Measurements from ENCODE around the gene SPINK9.

Gene SPINK9

GRCh38 chr5:148384380-148384737 is 49.0 kb downstream of the SPINK9 start:
- Histone ChIP-seq H3K9me2 (replicated peaks; ENCODE audit: control insufficient read depth, low read length) (no peaks in the 10 kb centered on the region), H3K4me1 (ENCODE audit: control insufficient read depth, low read length) (peaks cover 39% of the 10 kb centered on the region), H3K27me3 (ENCODE audit: control insufficient read depth, low read length) (no peaks in the 10 kb centered on the region), H3K4me2 (ENCODE audit: low read length) (peak overlapping the region; percentile 88), H3K79me2 (ENCODE audit: control insufficient read depth, low read length) (peaks cover 62% of the 10 kb centered on the region), H4K20me1 (ENCODE audit: control insufficient read depth, insufficient read depth, low read depth, low read length) (peaks cover 7% of the 10 kb centered on the region; the same call in 1 of the 2 replicates), H3K9me3 (ENCODE audit: control insufficient read depth, insufficient read depth, low read length) (0 out of 2 replicates have a peak, but pooled peaks cover 4% of the 10 kb centered on the region), H3K4me3 (ENCODE audit: low read length) (peak overlapping the region; percentile 79), H3K36me3 (ENCODE audit: control insufficient read depth, low read length) (peaks cover 44% of the 10 kb centered on the region), H3K27ac (ENCODE audit: low read depth, low read length) (peak overlapping the region; percentile 53), H3F3A (ENCODE audit: control insufficient read depth, insufficient read depth) (no peaks in the 10 kb centered on the region)
- TF ChIP-seq, protein P1, sequence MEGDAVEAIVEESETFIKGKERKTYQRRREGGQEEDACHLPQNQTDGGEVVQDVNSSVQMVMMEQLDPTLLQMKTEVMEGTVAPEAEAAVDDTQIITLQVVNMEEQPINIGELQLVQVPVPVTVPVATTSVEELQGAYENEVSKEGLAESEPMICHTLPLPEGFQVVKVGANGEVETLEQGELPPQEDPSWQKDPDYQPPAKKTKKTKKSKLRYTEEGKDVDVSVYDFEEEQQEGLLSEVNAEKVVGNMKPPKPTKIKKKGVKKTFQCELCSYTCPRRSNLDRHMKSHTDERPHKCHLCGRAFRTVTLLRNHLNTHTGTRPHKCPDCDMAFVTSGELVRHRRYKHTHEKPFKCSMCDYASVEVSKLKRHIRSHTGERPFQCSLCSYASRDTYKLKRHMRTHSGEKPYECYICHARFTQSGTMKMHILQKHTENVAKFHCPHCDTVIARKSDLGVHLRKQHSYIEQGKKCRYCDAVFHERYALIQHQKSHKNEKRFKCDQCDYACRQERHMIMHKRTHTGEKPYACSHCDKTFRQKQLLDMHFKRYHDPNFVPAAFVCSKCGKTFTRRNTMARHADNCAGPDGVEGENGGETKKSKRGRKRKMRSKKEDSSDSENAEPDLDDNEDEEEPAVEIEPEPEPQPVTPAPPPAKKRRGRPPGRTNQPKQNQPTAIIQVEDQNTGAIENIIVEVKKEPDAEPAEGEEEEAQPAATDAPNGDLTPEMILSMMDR (IDR thresholded peaks at IDR 0.05; ENCODE audit: low read depth, low read length, poor library complexity, severe bottlenecking), result no peak
- no peak for TF ChIP-seq EZH2phosphoT487 (IDR thresholded peaks at IDR 0.05; ENCODE audit: borderline replicate concordance, low read length)

GRCh38 chr5:148385094-148385493 is 49.7 kb downstream of the SPINK9 start:
- Histone ChIP-seq H3K27me3 (ENCODE audit: control insufficient read depth, low read length) (no peaks in the 10 kb centered on the region), H3K4me2 (ENCODE audit: low read length) (peak overlapping the region; percentile 88), H3K9me3 (ENCODE audit: control insufficient read depth, insufficient read depth, low read length) (no peaks in the 10 kb centered on the region), H3K4me3 (ENCODE audit: low read length) (peak overlapping the region; percentile 79), H4K20me1 (ENCODE audit: control insufficient read depth, insufficient read depth, low read depth, low read length) (peaks cover 7% of the 10 kb centered on the region; the same call in 1 of the 2 replicates), H3K36me3 (ENCODE audit: control insufficient read depth, low read length) (peaks cover 44% of the 10 kb centered on the region), H3K27ac (ENCODE audit: low read depth, low read length) (no peak overlapping the region), H3K4me1 (ENCODE audit: control insufficient read depth, low read length) (peaks cover 36% of the 10 kb centered on the region), H3K9me2 (replicated peaks; ENCODE audit: control insufficient read depth, low read length) (no peaks in the 10 kb centered on the region), H3F3A (ENCODE audit: control insufficient read depth, insufficient read depth) (no peaks in the 10 kb centered on the region), H3K79me2 (ENCODE audit: control insufficient read depth, low read length) (peaks cover 69% of the 10 kb centered on the region)
- TF ChIP-seq EZH2phosphoT487 (IDR thresholded peaks at IDR 0.05; ENCODE audit: borderline replicate concordance, low read length), result no peak
- TF ChIP-seq, protein P1 (IDR thresholded peaks at IDR 0.05; ENCODE audit: low read depth, low read length, poor library complexity, severe bottlenecking), result no peak

DNA sequence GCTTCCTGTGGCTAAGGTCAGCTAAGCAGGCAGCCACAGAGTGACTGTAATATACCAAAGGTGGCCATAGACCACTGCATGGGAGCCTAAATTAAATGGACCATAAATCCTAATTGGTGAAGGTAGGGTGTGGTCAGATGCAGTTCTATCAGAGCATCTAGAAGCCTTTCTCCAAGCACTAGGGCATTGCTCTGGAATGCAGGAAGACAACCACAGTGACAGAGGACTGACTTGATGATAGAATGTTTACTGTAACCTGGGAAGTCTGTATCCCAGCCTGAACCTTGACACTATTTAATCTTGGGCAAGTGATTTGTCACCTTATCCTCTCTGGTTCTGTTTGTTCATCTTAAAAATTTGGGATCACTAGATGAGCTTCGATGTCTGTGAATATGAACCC is 50.7 kb downstream of the SPINK9 start:
- TF ChIP-seq, protein P1 (IDR thresholded peaks at IDR 0.05; ENCODE audit: low read depth, low read length, poor library complexity, severe bottlenecking), result no peak
- TF ChIP-seq EZH2phosphoT487 (IDR thresholded peaks at IDR 0.05; ENCODE audit: borderline replicate concordance, low read length), result no peak
- H4K20me1 ChIP-seq (ENCODE audit: control insufficient read depth, insufficient read depth, low read depth, low read length), result peaks cover 7% of the 10 kb centered on the region; the same call in 1 of the 2 replicates
- H3K9me2 ChIP-seq (replicated peaks; ENCODE audit: control insufficient read depth, low read length), result no peaks in the 10 kb centered on the region
- H3F3A ChIP-seq (ENCODE audit: control insufficient read depth, insufficient read depth), result no peaks in the 10 kb centered on the region
- H3K9me3 ChIP-seq (ENCODE audit: control insufficient read depth, insufficient read depth, low read length), result no peaks in the 10 kb centered on the region
- H3K27ac ChIP-seq (ENCODE audit: low read depth, low read length), result no peak overlapping the region
- peaks cover 79% of the 10 kb centered on the region for H3K79me2 ChIP-seq (ENCODE audit: control insufficient read depth, low read length)
- H3K4me1 ChIP-seq (ENCODE audit: control insufficient read depth, low read length), result peaks cover 36% of the 10 kb centered on the region
- no peak overlapping the region for H3K4me3 ChIP-seq (ENCODE audit: low read length)
- H3K27me3 ChIP-seq (ENCODE audit: control insufficient read depth, low read length), result no peaks in the 10 kb centered on the region
- H3K36me3 ChIP-seq (ENCODE audit: control insufficient read depth, low read length), result peaks cover 44% of the 10 kb centered on the region
- 0 out of 2 replicates have a peak overlapping the region, but pooled peaks have one; percentile 5 for H3K4me2 ChIP-seq (ENCODE audit: low read length)
